Measurements from ENCODE around the gene SMARCC2.

The SMARCC2 gene

DNA sequence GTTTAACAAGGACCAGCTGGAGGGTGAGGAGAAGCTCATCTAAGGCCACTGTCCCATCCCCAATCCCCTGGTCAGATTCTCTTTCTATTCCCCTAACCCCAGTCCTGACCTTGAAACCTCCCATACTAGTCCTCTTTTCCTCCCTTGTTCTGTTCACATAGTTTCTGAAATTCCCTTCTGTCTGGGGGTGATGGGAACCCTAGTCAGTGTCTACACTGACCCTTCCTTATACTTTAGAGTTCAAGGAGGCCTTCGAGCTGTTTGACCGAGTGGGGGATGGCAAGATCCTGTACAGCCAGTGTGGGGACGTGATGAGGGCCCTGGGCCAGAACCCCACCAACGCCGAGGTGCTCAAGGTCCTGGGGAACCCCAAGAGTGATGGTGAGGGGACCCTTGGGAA is 34.5 kb downstream of the SMARCC2 start:
- peaks cover 24% of the 10 kb centered on the region for H3K36me3 Mint-ChIP-seq (ENCODE audit: low read depth)
- H3K27me3 Mint-ChIP-seq, result no peaks in the 10 kb centered on the region
- H3K9me3 Mint-ChIP-seq, result no peaks in the 10 kb centered on the region
- peaks cover 56% of the 10 kb centered on the region for H3K4me1 Mint-ChIP-seq (ENCODE audit: low read depth)
- no peak overlapping the region for H3K4me3 Mint-ChIP-seq
- no peak overlapping the region for H3K27ac Mint-ChIP-seq

DNA sequence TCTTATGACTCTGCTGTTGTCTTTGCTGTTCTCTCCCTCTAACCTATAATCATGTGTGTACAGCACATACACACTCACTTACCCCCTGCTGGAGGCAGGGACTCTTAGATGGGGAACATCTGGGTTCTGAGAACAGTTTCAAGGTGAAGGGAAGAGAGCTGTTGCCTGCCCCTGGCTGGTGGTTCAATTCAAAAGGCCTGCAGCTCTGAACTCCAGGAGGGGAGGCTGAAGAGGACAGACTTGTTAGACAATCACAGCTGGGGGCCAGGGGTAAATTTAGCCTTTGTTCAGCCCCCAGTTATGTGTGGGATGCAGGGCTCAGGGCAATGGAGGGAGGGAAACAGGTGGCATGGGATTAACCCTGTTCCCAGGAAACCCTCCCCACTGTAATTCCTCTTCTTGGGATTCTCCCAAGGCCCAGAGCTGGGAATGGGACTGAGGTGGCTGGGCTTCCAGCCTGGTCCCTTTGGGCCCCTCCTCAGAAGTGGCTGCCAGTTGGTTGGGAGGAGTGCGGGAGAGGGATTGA is 35.0 kb downstream of the SMARCC2 start:
- Mint-ChIP-seq H3K36me3 (ENCODE audit: low read depth) (peaks cover 18% of the 10 kb centered on the region), H3K9me3 (no peaks in the 10 kb centered on the region), H3K27me3 (no peaks in the 10 kb centered on the region), H3K4me1 (ENCODE audit: low read depth) (peaks cover 52% of the 10 kb centered on the region), H3K27ac (no peak overlapping the region), H3K4me3 (no peak overlapping the region)

DNA sequence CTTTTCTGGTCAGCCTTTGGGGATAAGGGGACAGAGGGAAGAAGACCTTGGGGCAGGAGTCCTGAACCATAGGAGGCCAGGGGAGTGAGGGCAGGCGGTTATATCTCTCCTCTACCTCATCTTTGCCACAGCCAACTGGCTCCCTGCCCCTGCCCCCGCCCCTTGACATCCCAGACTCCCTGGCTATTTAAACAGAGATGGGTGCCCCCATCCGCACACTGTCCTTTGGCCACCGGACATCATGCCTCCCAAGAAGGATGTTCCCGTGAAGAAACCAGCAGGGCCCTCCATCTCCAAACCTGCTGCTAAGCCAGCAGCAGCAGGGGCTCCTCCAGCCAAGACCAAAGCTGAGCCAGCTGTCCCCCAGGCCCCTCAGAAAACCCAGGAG is 35.6 kb downstream of the SMARCC2 start:
- Mint-ChIP-seq H3K27ac (no peak overlapping the region), H3K4me1 (ENCODE audit: low read depth) (peaks cover 46% of the 10 kb centered on the region), H3K9me3 (no peaks in the 10 kb centered on the region), H3K4me3 (peak overlapping the region; percentile 89), H3K27me3 (no peaks in the 10 kb centered on the region), H3K36me3 (ENCODE audit: low read depth) (peaks cover 12% of the 10 kb centered on the region)

DNA sequence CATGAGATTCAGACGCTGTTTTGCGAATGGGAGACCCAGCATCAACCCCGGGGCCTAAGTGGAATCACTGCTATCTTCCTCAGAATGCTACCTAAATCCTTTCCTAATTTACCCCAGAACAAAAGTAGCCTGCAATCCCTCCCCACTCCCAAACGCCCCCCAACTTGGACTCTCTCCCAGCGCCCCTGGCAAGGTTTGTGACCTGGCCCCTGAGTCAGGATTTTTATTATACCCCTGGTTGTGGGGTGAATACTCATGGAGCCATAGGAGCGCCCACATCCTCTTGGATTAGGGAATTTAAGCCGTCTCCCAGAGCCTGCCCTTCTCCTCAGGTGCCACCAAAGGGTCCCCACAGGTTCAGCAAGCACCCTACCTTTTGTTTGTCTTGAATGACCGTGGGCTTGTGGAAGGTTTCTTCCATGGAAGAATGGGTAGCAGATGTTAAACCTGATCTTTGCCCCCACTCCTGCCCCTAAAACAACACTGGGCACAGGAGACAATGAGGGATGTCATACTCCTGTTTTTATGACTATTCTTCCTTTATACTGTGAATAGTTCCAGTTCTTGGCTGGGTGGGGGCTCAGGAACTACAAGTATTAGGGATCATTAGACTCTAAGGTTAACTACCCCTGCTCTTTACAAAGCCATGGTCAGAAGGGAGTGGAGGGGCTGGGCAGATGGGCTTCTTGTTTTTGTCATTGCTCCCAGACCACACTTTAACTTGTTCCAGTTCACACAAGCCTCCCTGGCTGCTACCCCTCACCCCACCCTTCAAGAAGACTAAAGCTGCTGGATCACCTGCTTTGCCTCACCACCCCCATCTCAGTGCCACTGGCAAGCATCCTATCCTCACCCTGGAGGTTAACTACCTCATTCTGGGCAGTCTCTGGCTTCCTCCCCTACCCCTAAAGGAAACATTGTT is 36.3 kb downstream of the SMARCC2 start:
- peaks cover 10% of the 10 kb centered on the region for H3K36me3 Mint-ChIP-seq (ENCODE audit: low read depth)
- H3K4me3 Mint-ChIP-seq, result peak overlapping the region; percentile 89
- H3K27me3 Mint-ChIP-seq, result no peaks in the 10 kb centered on the region
- peak overlapping the region; percentile 99 for H3K27ac Mint-ChIP-seq
- no peaks in the 10 kb centered on the region for H3K9me3 Mint-ChIP-seq
- H3K4me1 Mint-ChIP-seq (ENCODE audit: low read depth), result peaks cover 46% of the 10 kb centered on the region

DNA sequence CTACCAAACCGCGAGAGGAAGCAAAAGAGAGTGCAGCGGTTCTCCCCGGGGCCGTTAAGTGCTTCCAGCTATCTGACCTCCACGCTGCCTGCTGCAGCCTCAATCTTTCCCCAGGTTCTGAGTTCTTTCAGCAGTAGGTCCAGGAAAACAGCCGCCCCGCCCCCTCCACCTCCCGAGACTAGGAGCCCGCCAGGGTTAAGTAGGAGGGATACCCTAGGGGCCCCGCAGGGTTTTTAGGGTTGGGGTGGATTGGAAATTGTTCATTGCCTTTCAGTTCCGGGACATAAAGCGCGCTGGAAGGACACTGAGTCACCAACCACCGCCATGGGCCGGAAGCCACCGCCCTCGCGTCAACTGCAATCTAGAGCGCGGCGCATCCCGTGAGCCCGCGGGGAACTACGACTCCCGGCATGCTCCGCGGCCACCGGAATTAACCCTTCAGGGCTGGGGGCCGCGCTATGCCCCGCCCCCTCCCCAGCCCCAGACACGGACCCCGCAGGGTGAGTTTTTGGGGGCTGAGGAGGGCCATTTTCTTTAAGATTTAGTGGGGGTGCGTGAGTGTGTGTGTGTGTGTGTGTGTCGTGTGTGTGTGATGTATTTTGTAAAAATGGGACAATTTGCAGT is 37.0 kb downstream of the SMARCC2 start, which contains the start of gene MYL6B:
MYL6B (plus strand) TSS at position 456 of the 624 bp plus-strand sequence. CDS start 1,332 bp downstream, outside the sequence.
- Mint-ChIP-seq H3K4me1 (ENCODE audit: low read depth) (peaks cover 41% of the 10 kb centered on the region), H3K4me3 (peak within 1 kb of the TSS; percentile 89), H3K27me3 (no peaks in the 10 kb centered on the region), H3K36me3 (ENCODE audit: low read depth) (peaks cover 10% of the 10 kb centered on the region), H3K9me3 (no peaks in the 10 kb centered on the region), H3K27ac (peak within 1 kb of the TSS; percentile 99)

DNA sequence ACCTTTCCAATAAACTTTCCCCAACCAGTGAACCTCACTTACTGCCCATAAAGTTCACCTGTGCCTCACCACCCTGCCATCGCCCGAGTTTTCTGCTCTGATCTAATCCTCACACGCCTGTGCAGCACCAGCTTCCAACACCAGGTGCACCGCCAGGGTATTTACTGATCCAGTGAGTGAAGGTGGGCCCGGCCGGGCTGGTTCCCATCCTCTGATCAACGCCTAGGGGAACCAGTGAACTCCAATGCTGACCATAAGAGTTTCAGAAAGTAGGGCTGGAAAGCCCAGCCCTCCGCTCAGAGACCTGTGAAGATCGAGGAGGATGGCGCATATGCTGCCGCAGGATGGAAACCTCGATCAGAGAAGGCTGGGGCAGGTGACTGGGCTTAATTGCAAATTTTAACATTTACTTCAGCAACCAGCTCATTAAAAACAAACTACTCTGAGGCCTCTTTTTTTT is 37.6 kb downstream of the SMARCC2 start:
- Mint-ChIP-seq H3K27me3 (no peaks in the 10 kb centered on the region), H3K9me3 (no peaks in the 10 kb centered on the region), H3K4me3 (peak overlapping the region; percentile 89), H3K36me3 (ENCODE audit: low read depth) (peaks cover 10% of the 10 kb centered on the region), H3K27ac (peak overlapping the region; percentile 99), H3K4me1 (ENCODE audit: low read depth) (peaks cover 38% of the 10 kb centered on the region)

DNA sequence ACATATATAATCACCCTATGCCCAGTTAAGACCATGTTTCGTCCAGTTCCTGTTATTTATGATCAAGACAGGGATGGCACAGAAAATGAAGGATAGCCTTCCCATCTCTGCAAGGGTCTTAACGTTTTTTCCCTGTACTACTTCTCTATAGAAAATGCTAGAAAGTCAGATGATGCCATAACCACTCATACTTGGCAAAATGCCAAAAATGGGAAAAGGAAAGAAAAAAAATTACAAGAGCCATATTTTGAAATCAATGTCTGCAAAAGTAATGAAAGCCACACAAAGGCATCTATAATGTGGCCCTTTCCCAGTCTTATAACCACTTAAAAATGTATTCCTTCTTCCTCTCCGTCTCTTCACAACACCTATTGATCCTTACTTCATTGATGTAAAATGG is 38.7 kb downstream of the SMARCC2 start:
- no peaks in the 10 kb centered on the region for H3K9me3 Mint-ChIP-seq

DNA sequence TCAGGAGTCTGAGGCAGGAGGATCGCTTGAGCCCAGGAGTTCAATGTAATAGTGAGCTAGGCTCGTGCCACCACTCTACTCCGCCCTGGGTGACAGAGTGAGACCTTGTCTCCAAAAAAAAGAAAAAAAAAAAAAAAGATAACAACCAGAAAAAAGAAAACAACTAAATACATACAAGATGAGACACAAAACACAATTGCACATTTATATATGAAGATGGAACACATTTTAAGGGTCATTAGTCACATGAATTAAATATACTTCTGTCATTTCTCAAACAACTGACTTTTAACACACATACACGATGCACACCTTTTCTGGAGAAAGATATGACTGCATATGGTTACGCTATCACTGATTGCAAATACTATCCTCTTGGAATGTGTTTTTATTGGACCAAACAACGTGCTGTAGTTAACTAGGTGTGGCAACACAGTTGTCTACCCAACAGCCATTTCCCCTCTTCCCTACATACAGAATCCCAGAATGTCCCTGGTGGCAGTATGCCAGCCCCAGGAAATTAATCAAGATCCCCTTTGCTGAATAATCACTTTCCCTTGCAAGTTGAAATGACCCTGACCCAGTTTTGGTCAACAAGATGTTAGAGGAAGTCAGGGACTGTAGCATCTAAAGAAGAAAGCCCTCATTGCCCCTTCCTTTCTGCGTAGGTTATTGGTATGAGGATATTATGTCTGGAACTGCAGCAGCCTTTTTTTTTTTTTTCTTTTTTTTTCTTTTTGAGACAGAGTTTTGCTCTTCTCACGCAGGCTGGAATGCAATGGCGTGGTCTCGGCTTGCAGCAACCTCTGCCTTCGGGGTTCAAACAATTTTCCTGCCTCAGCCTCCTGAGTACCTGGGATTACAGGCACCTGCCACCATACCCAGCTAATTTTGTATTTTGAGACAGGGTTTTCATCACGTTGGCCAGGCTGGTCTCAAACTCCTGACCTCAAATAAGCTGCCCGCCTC is 42.5 kb downstream of the SMARCC2 start:
- H3K4me1 Mint-ChIP-seq (ENCODE audit: low read depth), result peaks cover 28% of the 10 kb centered on the region
- H3K27ac Mint-ChIP-seq, result no peak overlapping the region

More for the DNA sequence above, 38.7 kb downstream of the SMARCC2 start:
- peaks cover 36% of the 10 kb centered on the region for H3K4me1 Mint-ChIP-seq (ENCODE audit: low read depth)
- H3K36me3 Mint-ChIP-seq (ENCODE audit: low read depth), result peaks cover 9% of the 10 kb centered on the region
- H3K27me3 Mint-ChIP-seq, result no peaks in the 10 kb centered on the region
- H3K27ac Mint-ChIP-seq, result peak overlapping the region; percentile 99
- peak overlapping the region; percentile 62 for H3K4me3 Mint-ChIP-seq

DNA sequence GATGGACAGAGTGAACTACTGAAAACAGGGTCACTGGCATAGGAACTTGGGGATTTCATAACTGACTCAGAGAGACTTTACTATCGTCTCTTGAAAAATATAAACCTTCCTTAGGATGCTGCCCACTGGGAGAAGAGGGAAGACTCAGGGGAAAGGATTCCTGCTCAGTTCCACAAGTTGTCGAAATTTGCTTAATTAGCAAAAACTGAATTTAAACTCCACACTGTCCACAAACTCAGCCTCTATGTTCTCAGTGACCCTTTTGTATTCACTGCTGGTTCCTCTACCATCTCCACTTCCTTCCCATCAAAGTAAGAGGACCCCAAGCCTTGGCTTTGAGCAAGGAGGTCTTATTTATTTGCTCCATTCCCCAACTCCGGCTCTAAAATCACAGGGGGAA is 44.1 kb downstream of the SMARCC2 start:
- Mint-ChIP-seq H3K27ac (no peak overlapping the region), H3K4me1 (ENCODE audit: low read depth) (peaks cover 22% of the 10 kb centered on the region)

More for the DNA sequence above, 42.5 kb downstream of the SMARCC2 start:
- peaks cover 30% of the 10 kb centered on the region for H3K36me3 Mint-ChIP-seq (ENCODE audit: low read depth)
- H3K4me3 Mint-ChIP-seq, result no peak overlapping the region
- no peaks in the 10 kb centered on the region for H3K9me3 Mint-ChIP-seq
- no peaks in the 10 kb centered on the region for H3K27me3 Mint-ChIP-seq

DNA sequence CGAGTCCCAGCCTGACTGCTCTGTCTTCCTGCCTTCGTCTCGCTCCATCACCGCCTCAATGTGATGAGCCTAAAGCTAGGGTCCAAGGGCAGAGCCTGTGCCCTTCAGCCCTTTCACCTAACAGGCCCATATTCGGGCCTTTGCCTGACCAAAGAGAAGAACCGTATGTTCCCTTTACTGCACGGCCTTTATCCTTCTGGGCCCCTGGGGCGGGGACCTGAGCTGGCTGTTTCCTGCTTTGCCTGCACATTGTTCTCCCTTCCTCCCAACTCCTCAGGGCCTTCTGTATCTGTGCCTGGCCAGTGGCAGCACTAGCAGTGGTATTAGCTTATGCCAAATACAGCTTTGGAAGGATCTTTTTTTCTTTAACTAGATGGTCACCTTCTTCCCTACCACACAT is 45.4 kb downstream of the SMARCC2 start:
- Mint-ChIP-seq H3K4me3 (no peak overlapping the region), H3K4me1 (ENCODE audit: low read depth) (peaks cover 21% of the 10 kb centered on the region), H3K9me3 (no peaks in the 10 kb centered on the region), H3K27ac (peak overlapping the region; percentile 38), H3K36me3 (ENCODE audit: low read depth) (peaks cover 54% of the 10 kb centered on the region), H3K27me3 (no peaks in the 10 kb centered on the region)

More for the DNA sequence above, 44.1 kb downstream of the SMARCC2 start:
- H3K9me3 Mint-ChIP-seq, result no peaks in the 10 kb centered on the region
- peaks cover 42% of the 10 kb centered on the region for H3K36me3 Mint-ChIP-seq (ENCODE audit: low read depth)
- H3K27me3 Mint-ChIP-seq, result no peaks in the 10 kb centered on the region
- H3K4me3 Mint-ChIP-seq, result no peak overlapping the region

DNA sequence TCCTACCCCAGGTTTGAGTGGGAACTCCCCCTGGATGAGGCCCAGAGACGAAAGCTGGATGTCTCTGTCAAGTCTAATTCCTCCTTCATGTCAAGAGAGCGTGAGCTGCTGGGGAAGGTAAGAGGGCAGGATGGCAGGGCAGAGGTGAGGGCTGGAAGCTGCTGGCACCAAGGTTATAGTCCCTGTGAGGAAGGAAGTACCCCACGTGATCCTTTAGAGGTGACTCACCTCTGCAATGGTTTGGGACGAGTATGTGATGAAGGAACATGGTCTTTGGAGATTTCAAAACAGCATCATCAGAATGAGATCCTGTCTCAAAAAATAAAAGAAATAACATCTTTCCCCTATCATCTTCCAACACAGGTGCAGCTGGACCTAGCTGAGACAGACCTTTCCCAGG is 46.1 kb downstream of the SMARCC2 start:
- Mint-ChIP-seq H3K27ac (peak overlapping the region; percentile 21), H3K36me3 (ENCODE audit: low read depth) (peaks cover 60% of the 10 kb centered on the region), H3K9me3 (no peaks in the 10 kb centered on the region), H3K4me1 (ENCODE audit: low read depth) (peaks cover 27% of the 10 kb centered on the region), H3K4me3 (no peak overlapping the region), H3K27me3 (no peaks in the 10 kb centered on the region)

DNA sequence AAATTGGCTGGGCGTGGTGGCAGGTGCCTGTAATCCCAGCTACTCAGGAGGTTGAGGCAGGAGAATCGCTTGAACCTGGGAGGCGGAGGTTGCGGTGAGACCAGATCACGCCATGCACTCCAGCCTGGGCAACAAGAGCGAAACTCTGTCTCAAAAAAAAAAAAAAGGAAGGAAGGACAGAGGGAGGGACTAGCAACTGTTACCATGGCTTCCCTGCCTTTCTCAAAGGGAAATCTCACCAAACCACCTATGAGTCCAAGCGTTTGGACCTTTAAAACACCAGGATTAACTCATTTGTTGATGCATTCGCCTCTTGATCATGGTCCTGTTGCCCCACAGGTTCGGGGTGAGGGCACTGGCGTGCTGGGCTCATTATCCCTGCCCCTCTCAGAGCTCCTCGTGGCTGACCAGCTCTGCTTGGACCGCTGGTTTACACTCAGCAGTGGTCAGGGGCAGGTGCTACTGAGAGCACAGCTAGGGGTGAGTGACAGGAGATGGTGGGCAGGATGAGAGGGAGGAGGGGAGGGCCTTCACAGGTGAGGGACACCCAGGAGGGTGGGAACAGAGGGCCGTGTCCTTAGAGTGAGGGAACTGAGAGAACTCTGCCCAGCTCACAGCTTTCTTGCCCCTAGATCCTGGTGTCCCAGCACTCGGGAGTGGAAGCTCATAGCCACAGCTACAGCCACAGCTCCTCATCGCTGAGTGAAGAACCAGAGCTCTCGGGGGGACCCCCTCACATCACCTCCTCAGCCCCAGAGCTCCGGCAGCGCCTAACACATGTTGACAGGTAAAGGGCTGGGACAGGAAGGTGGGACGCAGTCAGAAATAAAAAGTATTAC is 47.1 kb downstream of the SMARCC2 start:
- Mint-ChIP-seq H3K36me3 (ENCODE audit: low read depth) (peaks cover 70% of the 10 kb centered on the region), H3K4me1 (ENCODE audit: low read depth) (peaks cover 34% of the 10 kb centered on the region), H3K27me3 (no peaks in the 10 kb centered on the region), H3K9me3 (no peaks in the 10 kb centered on the region), H3K4me3 (no peak overlapping the region), H3K27ac (peak overlapping the region; percentile 75)

DNA sequence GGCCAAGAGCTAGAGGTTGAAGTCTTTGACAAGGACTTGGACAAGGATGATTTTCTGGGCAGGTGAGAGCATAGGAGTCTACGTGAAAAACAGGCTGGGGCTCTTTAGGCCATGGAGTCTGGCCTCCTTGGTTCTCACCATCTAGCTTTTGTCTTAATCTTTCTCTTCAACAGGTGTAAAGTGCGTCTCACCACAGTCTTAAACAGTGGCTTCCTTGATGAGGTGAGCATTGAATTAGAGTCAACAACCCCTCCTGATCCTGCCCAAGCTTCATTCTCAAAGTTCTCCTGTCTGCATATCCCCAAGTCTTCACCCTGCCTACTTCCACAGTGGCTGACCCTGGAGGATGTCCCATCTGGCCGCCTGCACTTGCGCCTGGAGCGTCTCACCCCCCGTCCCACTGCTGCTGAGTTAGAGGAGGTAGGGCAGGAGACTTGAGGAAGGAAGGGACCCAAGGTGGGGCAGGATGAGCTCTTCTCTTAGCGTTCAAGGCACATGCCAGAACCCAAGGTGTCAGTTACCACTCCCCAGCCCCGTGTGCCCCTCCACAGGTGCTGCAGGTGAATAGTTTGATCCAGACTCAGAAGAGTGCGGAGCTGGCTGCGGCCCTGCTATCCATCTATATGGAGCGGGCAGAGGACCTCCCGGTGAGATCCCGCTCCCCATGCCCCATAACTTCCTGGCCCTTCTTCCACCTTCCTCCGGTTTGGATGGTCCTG is 51.3 kb downstream of the SMARCC2 start:
- Mint-ChIP-seq H3K36me3 (ENCODE audit: low read depth) (peaks cover 76% of the 10 kb centered on the region), H3K4me1 (ENCODE audit: low read depth) (peaks cover 50% of the 10 kb centered on the region), H3K4me3 (no peak overlapping the region), H3K27ac (peak overlapping the region; percentile 40), H3K27me3 (no peaks in the 10 kb centered on the region), H3K9me3 (no peaks in the 10 kb centered on the region)
